HEK293 (cell line): ENCODE measurements around the gene CYP2B6.

Experiments
- CTCF ChIP-seq: fragments of 450-650 bp; formaldehyde crosslinking; IDR thresholded peaks from 2 replicates; pipeline ENCODE4 v1.5.1; 2016; ENCODE audit warnings: missing biosample characterization, missing genetic modification characterization
- PRDM1 ChIP-seq: fragments of 450-650 bp; formaldehyde crosslinking; IDR thresholded peaks from 2 replicates; pipeline ENCODE4; 2016; ENCODE audit warnings: missing biosample characterization, missing genetic modification characterization
- ZBTB26 ChIP-seq: fragments of 450-650 bp; formaldehyde crosslinking; optimal IDR thresholded peaks from 2 replicates; pipeline ENCODE3; 2016; ENCODE audit warnings: missing biosample characterization, mild to moderate bottlenecking, missing genetic modification characterization
- ZFP41 ChIP-seq: fragments of 450-650 bp; formaldehyde crosslinking; IDR thresholded peaks from 2 replicates; pipeline ENCODE4 v1.5.1; 2016; ENCODE audit warnings: missing biosample characterization, missing genetic modification characterization, borderline replicate concordance
- ZNF341 ChIP-seq: fragments of 450-650 bp; formaldehyde crosslinking; IDR thresholded peaks from 2 replicates; pipeline ENCODE4; 2016; ENCODE audit warnings: low read depth, missing biosample characterization, missing genetic modification characterization
- ZNF350 ChIP-seq: fragments of 450-650 bp; formaldehyde crosslinking; IDR thresholded peaks from 2 replicates; pipeline ENCODE4 v1.5.0; 2017; ENCODE audit warnings: missing biosample characterization, mild to moderate bottlenecking, missing genetic modification characterization
- ZNF677 ChIP-seq: fragments of 450-650 bp; IDR thresholded peaks from 2 replicates; pipeline ENCODE4 v1.5.0; 2018; ENCODE audit warnings: missing biosample characterization, mild to moderate bottlenecking, missing genetic modification characterization, moderate library complexity

GRCh38 chr19:41018736-41019290 is 27.7 kb downstream of the CYP2B6 start:
- TF ChIP-seq ZNF350 (tag by site-specific recombination) (no peak), ZNF677 (no peak), ZBTB26 (tag by site-specific recombination) (no peak), CTCF (tag by site-specific recombination) (no peak), ZFP41 (tag by site-specific recombination) (no peak), ZNF341 (tag by site-specific recombination) (no peak), PRDM1 (tag by site-specific recombination) (no peak)
